Inferior parietal cortex (tissue), 1 donor: ENCODE data around the gene CAMKMT.

Source experiments
- DNase-seq: peaks from one replicate; pipeline ENCODE4 v3.0.0-alpha.2; 2016; ENCODE audit errors: extremely low spot score

The CAMKMT gene

GRCh38 chr2:44741507-44741906, 379.8 kb downstream of the CAMKMT start:
- DNase-seq, result no peak

GRCh38 chr2:44742057-44742456, 380.3 kb downstream of the CAMKMT start:
- no peak for DNase-seq

GRCh38 chr2:44743473-44743872, 381.7 kb downstream of the CAMKMT start:
- DNase-seq, result no peak

- no peak for DNase-seq
These were observed 383.5 kb downstream of the CAMKMT start for GRCh38 chr2:44744961-44745892.

- no peak for DNase-seq
These were observed 384.4 kb downstream of the CAMKMT start for GRCh38 chr2:44745922-44746766.

GRCh38 chr2:44746856-44747615, 385.3 kb downstream of the CAMKMT start:
- DNase-seq, result no peak

GRCh38 chr2:44747794-44748193, 386.0 kb downstream of the CAMKMT start:
- DNase-seq, result no peak

- no peak for DNase-seq
These were observed 390.2 kb downstream of the CAMKMT start for GRCh38 chr2:44751754-44752479.

GRCh38 chr2:44752761-44753160, 391.0 kb downstream of the CAMKMT start:
- no peak for DNase-seq

- DNase-seq, result no peak
These were observed 392.0 kb downstream of the CAMKMT start for GRCh38 chr2:44753552-44754285.

- DNase-seq, result no peak
These were observed 396.8 kb downstream of the CAMKMT start for GRCh38 chr2:44758591-44758990.

GRCh38 chr2:44759823-44760222, 398.1 kb downstream of the CAMKMT start:
- no peak for DNase-seq

- DNase-seq, result no peak
These were observed 401.6 kb downstream of the CAMKMT start for GRCh38 chr2:44763275-44763782.

- DNase-seq, result no peak
These were observed 404.5 kb downstream of the CAMKMT start for GRCh38 chr2:44766220-44766619.

GRCh38 chr2:44766777-44767176, 405.0 kb downstream of the CAMKMT start:
- DNase-seq, result no peak

GRCh38 chr2:44767691-44768090, 405.9 kb downstream of the CAMKMT start:
- no peak for DNase-seq

- DNase-seq, result no peak
These were observed 406.9 kb downstream of the CAMKMT start for GRCh38 chr2:44768438-44769236.

GRCh38 chr2:44769349-44770011, 407.7 kb downstream of the CAMKMT start:
- no peak for DNase-seq
